HUES48 (cell line): Measurements from ENCODE around the gene SCAF8.

ENCODE experiments used
- H3K27ac ChIP-seq: one replicate; pipeline ENCODE4 v1.7.0; 2013; ENCODE audit warnings: low read depth, low read length, inconsistent platforms
- H3K27me3 ChIP-seq: 2 replicates; pipeline ENCODE4 v1.6.1; 2013; ENCODE audit warnings: mild to moderate bottlenecking, low read length; ENCODE audit not compliant: control insufficient read depth, insufficient read depth
- H3K36me3 ChIP-seq: 2 replicates; pipeline ENCODE4 v1.6.1; 2013; ENCODE audit warnings: low read length; ENCODE audit not compliant: control insufficient read depth, insufficient read depth
- H3K4me1 ChIP-seq: 2 replicates; pipeline ENCODE4 v1.6.1; 2013; ENCODE audit warnings: mild to moderate bottlenecking, low read length; ENCODE audit not compliant: control insufficient read depth, insufficient read depth
- H3K4me3 ChIP-seq: 2 replicates; pipeline ENCODE4 v1.5.1; 2013; ENCODE audit warnings: mild to moderate bottlenecking, low read depth, low read length
- H3K9ac ChIP-seq: 2 replicates; pipeline ENCODE4 v1.6.1; 2013; ENCODE audit warnings: mild to moderate bottlenecking, low read depth, low read length, moderate library complexity
- H3K9me3 ChIP-seq: 2 replicates; pipeline ENCODE4 v1.6.1; 2013; ENCODE audit warnings: low read length; ENCODE audit not compliant: control insufficient read depth, insufficient read depth

SCAF8 gene

GRCh38 chr6:154872542-154873114 lies 139.4 kb downstream of the SCAF8 start:
- Histone ChIP-seq H3K9me3 (no peaks in the 10 kb centered on the region), H3K9ac (no peak overlapping the region), H3K4me3 (no peak overlapping the region), H3K27ac (no peak overlapping the region), H3K27me3 (no peaks in the 10 kb centered on the region), H3K36me3 (no peaks in the 10 kb centered on the region), H3K4me1 (peaks cover 46% of the 10 kb centered on the region)

DNA sequence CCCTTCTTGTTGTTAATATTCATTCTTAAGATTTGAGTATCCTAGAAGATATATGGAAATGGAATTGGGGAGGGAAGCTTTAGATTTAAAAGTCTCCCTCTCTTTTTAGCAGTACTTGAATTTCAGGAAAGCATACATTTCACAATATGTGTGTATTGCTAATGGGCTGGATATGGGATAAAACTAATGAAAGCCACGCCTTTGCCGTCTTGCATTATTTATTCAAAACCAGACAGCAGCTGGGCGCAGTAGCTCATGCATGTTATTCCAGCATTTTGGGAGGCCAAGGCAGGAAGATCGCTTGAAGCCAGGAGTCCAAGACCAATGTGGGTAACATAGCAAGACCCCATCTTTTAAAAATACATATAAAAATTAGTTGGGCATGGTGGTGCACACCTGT lies 140.3 kb downstream of the SCAF8 start:
- H3K27me3 ChIP-seq = no peaks in the 10 kb centered on the region
- no peak overlapping the region for H3K27ac ChIP-seq
- H3K4me1 ChIP-seq = peaks cover 55% of the 10 kb centered on the region
- H3K4me3 ChIP-seq = no peak overlapping the region
- H3K36me3 ChIP-seq = no peaks in the 10 kb centered on the region
- H3K9me3 ChIP-seq = no peaks in the 10 kb centered on the region
- H3K9ac ChIP-seq = no peak overlapping the region

- Histone ChIP-seq H3K27ac (peak overlapping the region; percentile 70), H3K27me3 (no peaks in the 10 kb centered on the region), H3K4me3 (no peak overlapping the region), H3K36me3 (no peaks in the 10 kb centered on the region), H3K4me1 (peaks cover 65% of the 10 kb centered on the region), H3K9ac (no peak overlapping the region), H3K9me3 (no peaks in the 10 kb centered on the region)
Measured at GRCh38 chr6:154874773-154875592, 141.8 kb downstream of the SCAF8 start.

DNA sequence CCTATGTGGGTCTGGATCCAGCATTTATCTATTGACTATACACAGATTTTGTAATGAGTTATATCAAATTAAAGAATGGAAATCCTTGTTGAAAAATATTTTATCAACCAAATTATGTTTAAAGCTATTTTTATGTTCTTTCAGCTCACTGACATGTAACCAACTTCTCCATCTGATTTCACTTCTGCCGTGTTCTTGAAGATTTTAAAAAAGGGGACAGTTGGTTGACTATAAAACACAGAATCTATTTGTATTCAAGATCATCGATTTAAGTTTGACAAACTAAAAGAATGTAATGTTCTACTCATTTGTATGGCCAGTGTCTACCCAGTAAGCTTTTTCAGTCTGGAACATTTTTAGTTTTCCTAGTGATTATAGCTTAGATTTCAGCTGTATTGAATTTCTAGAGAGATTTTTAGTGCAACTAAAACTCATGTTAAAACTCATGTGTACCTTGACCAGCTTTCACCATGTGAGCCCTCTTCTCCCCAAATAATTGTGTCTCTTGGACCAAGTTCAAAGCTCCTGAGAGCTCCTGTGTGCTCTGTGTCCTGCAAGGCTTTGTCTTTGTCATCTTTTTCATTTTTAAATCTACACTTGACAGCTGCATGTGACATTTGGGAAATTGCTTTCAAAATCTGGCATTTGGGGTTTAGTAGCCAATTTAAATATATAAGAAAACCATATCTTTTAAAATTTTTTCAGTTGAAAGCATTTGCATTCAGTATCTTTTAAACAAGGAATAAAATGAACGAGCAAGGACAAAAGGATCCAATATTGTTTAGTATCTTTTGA lies 143.5 kb downstream of the SCAF8 start:
- Histone ChIP-seq H3K27ac (no peak overlapping the region), H3K9ac (no peak overlapping the region), H3K27me3 (no peaks in the 10 kb centered on the region), H3K9me3 (no peaks in the 10 kb centered on the region), H3K4me1 (peaks cover 65% of the 10 kb centered on the region), H3K4me3 (no peak overlapping the region), H3K36me3 (no peaks in the 10 kb centered on the region)

DNA sequence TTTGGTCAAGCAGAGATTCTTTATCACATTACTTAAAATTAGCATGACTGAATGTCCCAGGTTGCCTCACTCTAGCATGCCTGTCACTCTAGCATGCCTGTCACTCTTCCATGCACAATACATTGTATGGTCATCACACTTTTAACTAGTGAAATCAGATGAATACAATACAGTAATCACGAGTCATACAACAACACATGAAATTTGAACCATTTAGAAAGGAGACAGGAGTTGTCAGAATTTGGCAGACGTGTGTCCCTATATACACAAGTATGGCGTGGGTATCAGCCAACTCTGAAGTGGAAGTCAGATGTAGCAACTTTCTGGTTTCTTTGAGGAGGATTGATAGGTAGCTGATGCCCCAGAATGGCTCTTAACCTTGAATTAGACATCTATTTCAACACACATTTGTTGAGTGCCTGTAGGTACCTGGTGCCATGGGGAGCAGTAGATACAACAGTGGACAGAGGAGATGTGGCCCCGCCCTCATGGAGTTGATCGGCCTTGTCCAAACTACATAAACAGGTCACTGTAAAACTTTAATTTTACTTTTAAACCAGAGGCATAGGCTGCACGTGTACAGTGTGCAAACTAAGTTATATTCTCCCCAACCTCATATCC lies 145.8 kb downstream of the SCAF8 start:
- Histone ChIP-seq H3K27me3 (no peaks in the 10 kb centered on the region), H3K4me3 (peak overlapping the region; percentile 16), H3K4me1 (peaks cover 54% of the 10 kb centered on the region)

DNA sequence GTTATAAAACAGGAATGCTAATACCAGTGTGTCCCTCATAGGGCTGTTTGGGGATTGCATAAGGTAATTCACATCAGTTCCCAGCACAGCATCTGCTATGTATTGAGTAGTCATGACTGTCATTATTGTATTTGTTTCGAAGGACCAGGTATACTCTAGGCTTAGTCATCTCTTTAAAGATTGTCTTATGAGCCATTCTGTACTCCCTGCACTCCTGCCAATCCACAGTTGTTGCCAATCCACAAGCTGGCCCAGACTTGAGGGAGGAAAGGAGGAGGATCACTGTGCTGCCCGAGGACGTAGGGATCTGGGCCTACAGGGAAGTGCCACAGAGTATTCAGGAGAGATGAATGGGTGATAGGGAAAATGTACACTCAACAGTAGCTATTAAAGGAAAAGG lies 148.9 kb downstream of the SCAF8 start:
- no peaks in the 10 kb centered on the region for H3K9me3 ChIP-seq
- H3K4me3 ChIP-seq = no peak overlapping the region
- H3K27me3 ChIP-seq = no peaks in the 10 kb centered on the region
- no peak overlapping the region for H3K27ac ChIP-seq
- peaks cover 24% of the 10 kb centered on the region for H3K4me1 ChIP-seq
- H3K36me3 ChIP-seq = no peaks in the 10 kb centered on the region
- H3K9ac ChIP-seq = no peak overlapping the region

More for the DNA sequence above, 145.8 kb downstream of the SCAF8 start:
- no peaks in the 10 kb centered on the region for H3K36me3 ChIP-seq
- H3K9me3 ChIP-seq = no peaks in the 10 kb centered on the region
- no peak overlapping the region for H3K9ac ChIP-seq
- H3K27ac ChIP-seq = peak overlapping the region; percentile 44
